ENCODE data around the gene CD79A.

CD79A gene

DNA sequence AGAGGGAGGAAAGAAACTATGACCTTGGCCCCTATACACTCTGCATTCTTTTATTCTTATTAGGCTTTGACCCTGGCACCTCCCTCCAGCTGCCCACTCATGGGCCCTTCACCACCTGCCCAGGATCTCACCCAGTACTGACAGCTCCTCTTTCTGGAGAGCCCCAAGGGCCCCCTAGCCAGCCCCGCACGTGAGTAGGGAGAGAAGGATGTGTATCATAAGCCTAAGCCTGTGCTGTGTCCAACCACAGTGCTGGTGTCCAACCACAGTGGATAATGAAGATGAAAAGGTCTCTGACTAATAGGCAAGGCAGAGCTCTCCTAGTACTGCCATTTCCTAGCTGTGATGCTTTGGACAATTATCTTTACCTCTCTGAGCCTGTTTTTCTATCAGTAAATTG lies 28.0 kb upstream of the CD79A start:
- H3K79me2 ChIP-seq = no peaks in the 10 kb centered on the region
- no peaks in the 10 kb centered on the region for H3K9me3 ChIP-seq (ENCODE audit: control insufficient read depth, low read length)
- no peak overlapping the region for H3K9ac ChIP-seq
- no peak overlapping the region for H3K4me3 ChIP-seq (ENCODE audit: low read depth, low read length)
- no peaks in the 10 kb centered on the region for H3K36me3 ChIP-seq (ENCODE audit: control insufficient read depth, insufficient read depth, low read length)
- H3K4me2 ChIP-seq (ENCODE audit: low read length) = no peak overlapping the region
- H2AFZ ChIP-seq = no peak overlapping the region
- no peaks in the 10 kb centered on the region for H3K4me1 ChIP-seq
- TF ChIP-seq, protein P1, sequence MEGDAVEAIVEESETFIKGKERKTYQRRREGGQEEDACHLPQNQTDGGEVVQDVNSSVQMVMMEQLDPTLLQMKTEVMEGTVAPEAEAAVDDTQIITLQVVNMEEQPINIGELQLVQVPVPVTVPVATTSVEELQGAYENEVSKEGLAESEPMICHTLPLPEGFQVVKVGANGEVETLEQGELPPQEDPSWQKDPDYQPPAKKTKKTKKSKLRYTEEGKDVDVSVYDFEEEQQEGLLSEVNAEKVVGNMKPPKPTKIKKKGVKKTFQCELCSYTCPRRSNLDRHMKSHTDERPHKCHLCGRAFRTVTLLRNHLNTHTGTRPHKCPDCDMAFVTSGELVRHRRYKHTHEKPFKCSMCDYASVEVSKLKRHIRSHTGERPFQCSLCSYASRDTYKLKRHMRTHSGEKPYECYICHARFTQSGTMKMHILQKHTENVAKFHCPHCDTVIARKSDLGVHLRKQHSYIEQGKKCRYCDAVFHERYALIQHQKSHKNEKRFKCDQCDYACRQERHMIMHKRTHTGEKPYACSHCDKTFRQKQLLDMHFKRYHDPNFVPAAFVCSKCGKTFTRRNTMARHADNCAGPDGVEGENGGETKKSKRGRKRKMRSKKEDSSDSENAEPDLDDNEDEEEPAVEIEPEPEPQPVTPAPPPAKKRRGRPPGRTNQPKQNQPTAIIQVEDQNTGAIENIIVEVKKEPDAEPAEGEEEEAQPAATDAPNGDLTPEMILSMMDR (IDR thresholded peaks at IDR 0.05) = no peak
- no peak overlapping the region for H3K27ac ChIP-seq
- no peaks in the 10 kb centered on the region for H3K27me3 ChIP-seq (ENCODE audit: control insufficient read depth, insufficient read depth, low read length)

DNA sequence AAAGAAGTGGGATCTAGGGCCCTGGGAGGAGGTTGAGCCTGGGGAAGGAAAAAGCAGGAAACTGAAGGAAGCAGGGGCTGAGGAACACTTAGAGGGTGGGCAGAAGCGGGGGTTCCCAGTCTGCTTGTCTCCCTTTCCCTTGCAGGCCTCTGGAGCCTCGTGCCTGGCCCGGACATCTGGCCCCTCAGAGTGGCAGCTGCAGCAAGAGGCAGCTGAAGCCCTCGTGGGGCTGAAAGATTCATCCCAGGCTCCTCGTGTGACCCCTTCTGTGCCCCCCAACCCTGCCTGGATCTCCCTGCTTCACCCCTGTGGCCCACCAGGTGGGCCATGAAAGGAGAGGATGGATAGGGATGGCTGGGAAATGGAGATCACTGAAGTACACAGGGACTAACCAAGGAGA lies 26.7 kb upstream of the CD79A start:
- Histone ChIP-seq H3K27me3 (ENCODE audit: control insufficient read depth, insufficient read depth, low read length) (no peaks in the 10 kb centered on the region), H3K9ac (no peak overlapping the region), H3K9me3 (ENCODE audit: control insufficient read depth, low read length) (no peaks in the 10 kb centered on the region), H3K36me3 (ENCODE audit: control insufficient read depth, insufficient read depth, low read length) (no peaks in the 10 kb centered on the region), H3K4me2 (ENCODE audit: low read length) (no peak overlapping the region), H3K27ac (no peak overlapping the region), H3K79me2 (no peaks in the 10 kb centered on the region), H2AFZ (no peak overlapping the region), H3K4me1 (no peaks in the 10 kb centered on the region), H3K4me3 (ENCODE audit: low read depth, low read length) (no peak overlapping the region)
- TF ChIP-seq, protein P1 (IDR thresholded peaks at IDR 0.05) = no peak

DNA sequence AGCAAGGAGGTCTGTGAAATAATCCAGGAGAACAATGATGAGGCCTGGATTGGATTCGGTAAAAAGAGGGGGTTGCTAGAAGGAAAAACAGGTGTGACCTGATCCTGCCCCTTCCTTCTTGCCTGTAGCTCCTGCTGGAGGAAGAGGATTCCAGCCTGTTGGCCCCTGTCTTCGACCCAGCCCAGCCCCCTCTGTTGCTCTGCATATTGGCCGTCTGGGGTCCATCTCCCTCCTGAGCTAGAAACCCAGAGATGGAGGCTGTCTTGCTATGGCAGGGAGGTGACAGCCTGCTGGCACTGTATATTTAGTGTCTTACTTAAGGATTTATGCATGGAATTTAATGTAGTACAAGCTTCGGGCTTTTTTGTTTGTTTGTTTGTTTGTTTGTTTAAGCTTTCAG lies 25.6 kb upstream of the CD79A start:
- no peak overlapping the region for H2AFZ ChIP-seq
- H3K79me2 ChIP-seq = no peaks in the 10 kb centered on the region
- no peaks in the 10 kb centered on the region for H3K9me3 ChIP-seq (ENCODE audit: control insufficient read depth, low read length)
- H3K27me3 ChIP-seq (ENCODE audit: control insufficient read depth, insufficient read depth, low read length) = no peaks in the 10 kb centered on the region
- H3K27ac ChIP-seq = no peak overlapping the region
- H3K9ac ChIP-seq = no peak overlapping the region
- no peaks in the 10 kb centered on the region for H3K36me3 ChIP-seq (ENCODE audit: control insufficient read depth, insufficient read depth, low read length)
- TF ChIP-seq, protein P1 (IDR thresholded peaks at IDR 0.05) = no peak
- H3K4me1 ChIP-seq = no peaks in the 10 kb centered on the region
- H3K4me3 ChIP-seq (ENCODE audit: low read depth, low read length) = no peak overlapping the region
- H3K4me2 ChIP-seq (ENCODE audit: low read length) = no peak overlapping the region

DNA sequence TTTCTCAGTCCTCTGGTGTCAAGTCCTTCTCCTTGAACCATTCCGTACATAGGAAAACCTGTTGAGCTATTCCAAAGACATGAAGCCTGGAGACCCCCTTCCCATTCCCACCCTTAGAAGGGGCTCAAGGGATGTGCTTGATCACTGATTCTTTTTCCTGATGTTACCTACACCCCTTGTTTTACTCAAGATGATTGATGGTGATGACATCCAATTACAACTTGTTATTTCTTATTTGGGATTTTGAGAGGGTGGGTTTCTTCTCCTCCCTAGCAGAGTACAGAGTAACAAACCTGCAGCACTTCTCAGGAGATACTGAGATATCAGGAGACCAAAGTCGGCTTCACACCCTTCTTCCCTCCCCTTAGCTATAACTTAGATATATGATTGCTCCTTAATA lies 23.7 kb upstream of the CD79A start:
- Histone ChIP-seq H3K4me1 (no peaks in the 10 kb centered on the region), H3K27me3 (ENCODE audit: control insufficient read depth, insufficient read depth, low read length) (no peaks in the 10 kb centered on the region), H3K36me3 (ENCODE audit: control insufficient read depth, insufficient read depth, low read length) (no peaks in the 10 kb centered on the region), H3K9ac (no peak overlapping the region), H2AFZ (no peak overlapping the region), H3K9me3 (ENCODE audit: control insufficient read depth, low read length) (no peaks in the 10 kb centered on the region), H3K4me2 (ENCODE audit: low read length) (no peak overlapping the region), H3K79me2 (no peaks in the 10 kb centered on the region), H3K4me3 (ENCODE audit: low read depth, low read length) (no peak overlapping the region), H3K27ac (no peak overlapping the region)
- TF ChIP-seq, protein P1 (IDR thresholded peaks at IDR 0.05) = no peak

DNA sequence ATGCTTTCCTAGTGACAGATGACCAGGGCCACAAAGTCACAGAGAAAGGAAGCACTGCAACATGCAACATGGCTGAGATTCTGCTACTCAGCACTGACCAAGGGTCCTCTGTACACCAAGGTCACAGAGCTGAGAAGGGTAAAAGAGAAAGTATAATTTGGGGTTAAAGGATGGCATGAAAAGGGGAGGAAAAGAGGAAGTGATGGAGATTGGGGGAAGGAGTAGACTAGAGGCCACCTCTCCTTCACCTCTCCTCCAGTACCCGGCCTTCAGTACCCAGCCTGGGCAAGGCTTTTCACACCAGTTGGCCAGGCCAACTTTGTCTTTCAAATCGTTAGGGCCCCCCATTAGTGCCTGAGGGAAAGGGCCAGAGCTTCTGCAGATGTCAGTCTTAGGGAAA lies 23.3 kb upstream of the CD79A start:
- Histone ChIP-seq H3K27me3 (ENCODE audit: control insufficient read depth, insufficient read depth, low read length) (no peaks in the 10 kb centered on the region), H3K27ac (no peak overlapping the region), H3K36me3 (ENCODE audit: control insufficient read depth, insufficient read depth, low read length) (no peaks in the 10 kb centered on the region), H3K79me2 (no peaks in the 10 kb centered on the region), H2AFZ (no peak overlapping the region), H3K4me1 (no peaks in the 10 kb centered on the region), H3K9me3 (ENCODE audit: control insufficient read depth, low read length) (no peaks in the 10 kb centered on the region), H3K4me3 (ENCODE audit: low read depth, low read length) (no peak overlapping the region), H3K9ac (no peak overlapping the region), H3K4me2 (ENCODE audit: low read length) (no peak overlapping the region)
- TF ChIP-seq, protein P1 (IDR thresholded peaks at IDR 0.05) = no peak
